Esophagus squamous epithelium (tissue), 5 donors: ENCODE measurements around the gene MGMT. TPM values are rescaled to one million over a fixed set of nuclear protein-coding genes. Genes with fewer than 3 reads are reported as not detected.

Source experiments
- DNase-seq: peaks from one replicate; lab custom pipeline; 2025; lab: John Stamatoyannopoulos, UW
- H3K27ac ChIP-seq, 4 donors: fragments of 200-600 bp; sonication (generic); one replicate each; pipeline ENCODE4 v1.5.1; 2016 to 2019; ENCODE audit warnings: mild to moderate bottlenecking in 1 of 4
- H3K27me3 ChIP-seq, 4 donors: fragments of 200-600 bp; sonication (generic); 1 replicate in 3 of 4; 2 replicates in 1 of 4; pipeline versions ENCODE4 v1.5.1 to v1.6.0; 2017 to 2021; ENCODE audit warnings: antibody characterized with exemption in 1 of 4
- H3K36me3 ChIP-seq, 3 donors: fragments of 200-600 bp; sonication (generic); one replicate each; pipeline ENCODE4 v1.5.1; 2016 to 2019
- H3K4me1 ChIP-seq, 3 donors: fragments of 200-600 bp; sonication (generic); one replicate each; pipeline ENCODE4 v1.5.1; 2017 to 2019
- H3K4me3 ChIP-seq, 4 donors: fragments of 200-600 bp; sonication (generic); 1 replicate in 3 of 4; 2 replicates in 1 of 4; pipeline ENCODE4 v1.5.1; 2016 to 2019; ENCODE audit warnings: mild to moderate bottlenecking in 2 of 4, moderate library complexity in 1 of 4
- H3K9me3 ChIP-seq, 3 donors: fragments of 200-600 bp; sonication (generic); one replicate each; pipeline ENCODE4 v1.5.1; 2016 to 2019
- POLR2A ChIP-seq, 4 donors: fragments of 450-650 bp; IDR thresholded peaks; one replicate each; pipeline ENCODE4 v1.6.1; 2017; ENCODE audit warnings: antibody characterized with exemption in 4 of 4, mild to moderate bottlenecking in 4 of 4, moderate library complexity in 3 of 4
- WGBS, 2 donors: methylation state at CpG; one replicate each; pipeline ENCODE4 v1.1.5; 2018; 5-methylcytosine and 5-hydroxymethylcytosine counted together
- intact Hi-C: fragments of 100-400 bp; cut with DNase I; formaldehyde crosslinking; loops from one replicate; pipeline ENCODE4 v1.15.0; 2022
- total RNA-seq, 4 donors: library from RNA; depleted of rRNA; stranded (reverse); fragments of >200 nt; gene quantifications; one replicate each; pipeline ENCODE4 v1.1.0, GENCODE V29; 2016
- TF ChIP-seq, protein P1 (sequence below), 6 experiments: fragments of 450-650 bp in 4 of 6; fragments of 200-600 bp in 2 of 6; sonication (generic) in 2 of 6; IDR thresholded peaks; one replicate each; pipeline ENCODE4 v1.5.1; 2016 to 2019; ENCODE audit warnings: antibody characterized with exemption in 6 of 6, mild to moderate bottlenecking in 4 of 6, moderate library complexity in 4 of 6
- donor health status: DM: yes; HTN: yes; CAD: no.

MGMT gene
- total RNA-seq, 4 donors from 2014 or later = 15.6 to 28.8 (median 18.4) TPM

DNA sequence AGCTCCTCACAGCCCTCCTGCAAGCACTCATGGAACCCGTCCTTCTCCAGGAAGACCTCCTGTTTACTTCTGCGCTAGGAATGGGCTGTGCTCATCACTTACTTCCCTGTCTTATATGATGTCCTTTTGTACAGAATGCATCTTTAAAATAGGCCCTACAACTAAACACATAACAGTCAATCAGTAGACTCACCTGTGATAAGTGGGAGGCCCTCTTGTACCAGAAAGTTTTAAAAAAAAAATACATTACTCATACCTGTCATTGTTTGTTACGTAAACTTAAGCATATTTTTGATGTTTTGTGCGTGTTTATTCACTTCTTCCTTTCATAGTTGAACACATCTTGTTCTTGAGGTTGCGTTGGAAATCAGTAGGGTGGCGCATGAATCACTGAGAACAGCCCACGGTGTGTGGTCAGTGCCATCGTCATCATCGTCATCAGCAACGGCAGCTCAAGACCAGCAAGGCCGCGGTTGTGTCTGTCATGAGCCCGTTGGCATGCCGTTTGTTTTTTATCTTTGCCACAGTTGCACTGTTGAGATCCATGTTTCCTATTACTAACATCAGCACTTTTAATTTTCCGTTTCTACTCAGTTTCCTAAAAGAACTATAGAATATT is 232.8 kb downstream of the MGMT start:
- intact Hi-C loops = no loop called here
- 82 to 95% methylated on average over 15 of the region's 15 CpGs for WGBS, 2 donors

DNA sequence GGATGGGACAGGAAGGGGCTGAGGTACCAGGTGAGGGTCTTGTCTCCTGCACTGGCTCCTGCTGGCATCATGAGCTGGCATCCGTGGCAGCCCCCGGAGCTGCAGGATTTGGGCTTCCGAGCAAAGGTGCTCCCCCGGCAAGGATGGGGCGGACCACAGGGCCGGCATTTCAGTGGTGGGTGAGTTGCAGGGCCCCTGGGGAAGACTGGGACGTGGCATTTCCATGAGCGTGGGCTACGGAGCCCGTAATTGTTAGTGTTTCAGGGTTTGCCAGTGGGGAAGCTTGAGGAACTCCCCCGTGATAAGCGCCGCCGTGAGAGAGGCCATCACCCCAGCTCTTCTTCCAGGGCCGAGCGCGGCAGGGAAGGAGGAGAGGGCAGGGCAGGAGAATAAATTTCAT is 235.6 kb downstream of the MGMT start:
- Histone ChIP-seq H3K27ac (no peak overlapping the region), H3K4me3 (no peak overlapping the region), H3K4me1 (peaks cover 0 to under 1% (median 0%) of the 10 kb centered on the region in 3 donors), H3K27me3 (no peaks in the 10 kb centered on the region), H3K9me3 (no peaks in the 10 kb centered on the region), H3K36me3 (no peaks in the 10 kb centered on the region)
- no peak for DNase-seq
- intact Hi-C loops = no loop called here
- no peak for TF ChIP-seq POLR2A (IDR thresholded peaks at IDR 0.05)
- TF ChIP-seq, protein P1, sequence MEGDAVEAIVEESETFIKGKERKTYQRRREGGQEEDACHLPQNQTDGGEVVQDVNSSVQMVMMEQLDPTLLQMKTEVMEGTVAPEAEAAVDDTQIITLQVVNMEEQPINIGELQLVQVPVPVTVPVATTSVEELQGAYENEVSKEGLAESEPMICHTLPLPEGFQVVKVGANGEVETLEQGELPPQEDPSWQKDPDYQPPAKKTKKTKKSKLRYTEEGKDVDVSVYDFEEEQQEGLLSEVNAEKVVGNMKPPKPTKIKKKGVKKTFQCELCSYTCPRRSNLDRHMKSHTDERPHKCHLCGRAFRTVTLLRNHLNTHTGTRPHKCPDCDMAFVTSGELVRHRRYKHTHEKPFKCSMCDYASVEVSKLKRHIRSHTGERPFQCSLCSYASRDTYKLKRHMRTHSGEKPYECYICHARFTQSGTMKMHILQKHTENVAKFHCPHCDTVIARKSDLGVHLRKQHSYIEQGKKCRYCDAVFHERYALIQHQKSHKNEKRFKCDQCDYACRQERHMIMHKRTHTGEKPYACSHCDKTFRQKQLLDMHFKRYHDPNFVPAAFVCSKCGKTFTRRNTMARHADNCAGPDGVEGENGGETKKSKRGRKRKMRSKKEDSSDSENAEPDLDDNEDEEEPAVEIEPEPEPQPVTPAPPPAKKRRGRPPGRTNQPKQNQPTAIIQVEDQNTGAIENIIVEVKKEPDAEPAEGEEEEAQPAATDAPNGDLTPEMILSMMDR (IDR thresholded peaks at IDR 0.05) = no peak
- WGBS, 2 donors = 91 to 100% methylated on average over 9 to 11 of the region's 17 CpGs

More for the DNA sequence above, 232.8 kb downstream of the MGMT start:
- DNase-seq = no peak
- Histone ChIP-seq H3K9me3 (no peaks in the 10 kb centered on the region), H3K4me3 (no peak overlapping the region), H3K27ac (no peak overlapping the region), H3K4me1 (peaks cover 0 to 12% (median 0%) of the 10 kb centered on the region in 3 donors), H3K36me3 (no peaks in the 10 kb centered on the region), H3K27me3 (no peaks in the 10 kb centered on the region)
- TF ChIP-seq POLR2A (IDR thresholded peaks at IDR 0.05) = no peak
- TF ChIP-seq, protein P1 (IDR thresholded peaks at IDR 0.05) = no peak

DNA sequence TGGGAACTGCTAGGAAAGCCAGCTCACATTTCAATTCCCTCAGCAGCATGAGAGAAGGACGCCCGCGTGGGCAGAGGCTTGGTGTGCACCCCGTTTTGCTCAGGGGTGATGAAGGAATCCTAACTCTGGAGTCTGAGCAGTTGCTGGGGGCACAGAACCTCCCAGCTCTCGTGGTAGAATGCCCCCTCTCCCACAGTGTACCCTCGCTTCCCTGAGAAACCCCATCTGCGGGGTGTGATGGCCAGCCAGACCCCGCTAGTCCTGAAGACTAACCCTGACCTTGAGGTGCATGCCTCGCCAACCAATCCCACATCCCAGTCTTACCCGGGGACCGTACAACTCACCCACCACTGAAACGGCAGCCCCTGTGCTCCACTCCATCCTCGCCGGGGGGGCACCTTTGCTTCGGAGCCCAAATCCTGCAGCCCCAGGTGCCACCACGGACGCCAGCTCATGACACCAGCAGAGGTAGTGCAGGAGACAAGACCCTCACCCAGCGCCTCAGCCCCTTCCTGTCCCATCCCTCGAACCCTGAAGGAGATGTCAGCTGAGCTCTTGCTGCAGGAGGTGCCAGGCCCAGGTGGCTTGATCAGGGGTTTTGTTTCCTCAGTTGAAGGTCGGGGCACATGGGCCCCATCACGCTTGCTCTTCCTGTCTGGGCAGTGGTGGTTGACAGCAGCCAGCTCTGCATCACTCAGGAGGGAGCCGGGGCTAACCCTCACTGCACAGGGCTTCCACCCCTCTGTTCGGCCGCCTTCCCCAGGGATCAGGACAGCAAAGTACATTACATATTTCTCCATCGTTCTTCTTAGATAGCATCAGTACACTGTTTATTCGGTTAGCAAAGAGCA is 236.5 kb downstream of the MGMT start:
- Histone ChIP-seq H3K9me3 (no peaks in the 10 kb centered on the region), H3K4me3 (no peak overlapping the region), H3K27ac (no peak overlapping the region), H3K36me3 (no peaks in the 10 kb centered on the region), H3K27me3 (no peaks in the 10 kb centered on the region), H3K4me1 (peaks cover 0 to 9% (median 4%) of the 10 kb centered on the region in 3 donors)
- no peak for TF ChIP-seq POLR2A (IDR thresholded peaks at IDR 0.05)
- TF ChIP-seq, protein P1 (IDR thresholded peaks at IDR 0.05) = no peak
- no peak for DNase-seq
- intact Hi-C loops = no loop called here
- WGBS, 2 donors = 80 to 87% methylated on average over 13 to 19 of the region's 26 CpGs

DNA sequence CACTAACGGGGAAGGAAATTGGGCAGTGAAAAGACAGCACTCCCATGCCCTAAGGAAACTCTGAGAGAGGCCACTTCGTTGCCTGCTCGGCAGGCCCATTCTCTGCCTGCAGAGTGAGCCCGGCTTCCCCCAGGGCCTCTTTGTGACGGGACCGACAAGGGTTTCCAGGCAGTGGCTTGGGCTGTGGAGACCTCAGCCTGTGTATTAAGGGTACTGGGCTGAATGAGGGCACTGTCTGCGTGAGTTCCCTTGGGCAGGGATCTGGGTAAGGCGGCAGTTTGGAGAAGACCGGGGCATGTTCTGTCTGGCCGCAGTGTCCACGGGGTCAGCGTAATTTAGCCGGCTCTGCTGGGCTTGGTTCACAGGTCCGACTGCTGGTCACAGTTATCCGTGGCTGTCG is 237.2 kb downstream of the MGMT start:
- H3K36me3 ChIP-seq = peaks cover 0 to 4% (median 0%) of the 10 kb centered on the region in 3 donors
- no peak for TF ChIP-seq POLR2A (IDR thresholded peaks at IDR 0.05)
- TF ChIP-seq, protein P1 (IDR thresholded peaks at IDR 0.05) = no peak
- peaks cover 0 to 9% (median 4%) of the 10 kb centered on the region in 3 donors for H3K4me1 ChIP-seq
- no peaks in the 10 kb centered on the region for H3K27me3 ChIP-seq
- no peak overlapping the region for H3K4me3 ChIP-seq
- no peak overlapping the region for H3K27ac ChIP-seq
- H3K9me3 ChIP-seq = no peaks in the 10 kb centered on the region
- intact Hi-C loops = no loop called here
- DNase-seq = no peak
- WGBS, 2 donors = 83 to 98% methylated on average over 1 to 9 of the region's 16 CpGs
